Stimulated activated CD4-positive, alpha-beta T cell treated with anti-CD3 and anti-CD28 coated beads, Interleukin-4, amount 100 ng/mL, for 48 hours (primary cell): Measurements from ENCODE around the gene VAPA.

Experiments
- DNase-seq, 2 donors: peaks; one replicate each; pipeline ENCODE4 v3.0.0-alpha.2; 2020; ENCODE audit warnings: low read depth in 2 of 2

Gene VAPA

DNA sequence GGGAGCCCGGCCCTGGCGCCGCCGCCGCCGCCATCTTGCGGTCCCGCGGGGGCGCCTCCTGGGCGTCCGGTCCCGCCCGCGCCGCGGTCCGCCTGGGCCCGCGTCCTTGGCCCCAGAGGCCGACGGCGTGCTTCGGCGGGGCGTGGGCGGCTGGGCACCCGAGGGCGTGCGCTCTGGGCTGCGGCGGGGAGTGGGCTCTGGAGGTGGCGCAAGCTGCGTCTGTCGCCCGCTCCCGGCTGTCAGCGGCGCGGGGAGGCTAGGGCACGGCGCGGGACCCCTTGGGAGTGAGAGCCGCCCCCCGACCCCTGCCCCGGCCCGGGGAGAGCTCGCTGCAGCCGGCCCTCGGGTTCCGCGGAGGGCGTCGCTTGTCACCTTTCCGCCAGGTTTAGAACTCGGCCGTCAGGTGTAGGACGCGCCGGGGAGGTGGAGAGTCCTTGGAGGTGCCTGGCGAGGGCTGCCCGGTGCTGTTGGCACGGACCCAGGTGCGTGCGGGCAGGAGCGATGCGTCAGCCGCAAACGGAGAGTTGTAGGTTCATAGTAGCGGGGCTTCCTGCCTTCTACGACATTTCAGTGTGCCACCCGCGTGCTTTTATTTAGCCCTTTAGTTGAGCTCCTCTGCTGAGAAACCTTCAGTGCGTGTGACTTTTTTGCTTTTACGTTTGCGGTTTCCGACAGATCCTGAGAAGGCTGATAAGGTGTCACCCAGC lies 921 bp downstream of the VAPA start:
- peak; percentile 66 for DNase-seq

DNA sequence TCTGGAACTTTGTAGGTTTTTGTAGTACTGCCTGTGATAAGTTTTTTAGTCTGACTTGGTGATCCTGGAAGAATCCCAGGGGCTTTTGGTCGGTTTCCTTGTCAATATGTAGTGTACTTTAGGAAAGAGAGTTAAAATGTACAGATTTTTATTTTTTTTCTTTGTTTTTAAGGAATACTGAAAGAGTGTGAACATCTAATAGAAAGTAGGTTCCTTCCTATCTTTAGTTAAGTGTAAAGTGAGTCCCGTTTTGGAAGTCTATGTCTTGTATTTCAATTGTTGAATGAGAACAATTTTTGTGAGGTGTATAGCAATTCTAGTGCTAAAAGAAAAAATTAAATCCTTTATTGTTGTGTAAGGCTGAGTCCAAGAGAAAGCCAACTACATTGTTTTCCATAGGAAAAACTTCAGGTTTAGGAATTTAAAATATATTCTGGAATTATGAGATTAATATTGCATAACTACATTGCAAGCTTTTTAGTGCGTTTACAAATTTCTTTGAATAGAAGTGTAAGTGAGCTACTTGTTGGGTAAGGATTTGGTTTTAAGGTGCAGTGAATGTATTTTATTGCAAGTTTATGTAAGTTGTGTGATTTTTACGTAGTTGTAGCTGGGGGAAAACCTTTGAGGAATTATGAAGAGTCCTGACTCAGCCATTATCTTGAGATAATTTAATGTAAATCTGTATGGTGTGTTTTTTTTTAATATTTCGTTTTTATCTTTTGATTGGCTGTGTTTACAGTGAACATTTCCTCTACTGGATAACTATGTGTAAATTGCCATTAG lies 1.7 kb downstream of the VAPA start:
- no peak for DNase-seq

DNA sequence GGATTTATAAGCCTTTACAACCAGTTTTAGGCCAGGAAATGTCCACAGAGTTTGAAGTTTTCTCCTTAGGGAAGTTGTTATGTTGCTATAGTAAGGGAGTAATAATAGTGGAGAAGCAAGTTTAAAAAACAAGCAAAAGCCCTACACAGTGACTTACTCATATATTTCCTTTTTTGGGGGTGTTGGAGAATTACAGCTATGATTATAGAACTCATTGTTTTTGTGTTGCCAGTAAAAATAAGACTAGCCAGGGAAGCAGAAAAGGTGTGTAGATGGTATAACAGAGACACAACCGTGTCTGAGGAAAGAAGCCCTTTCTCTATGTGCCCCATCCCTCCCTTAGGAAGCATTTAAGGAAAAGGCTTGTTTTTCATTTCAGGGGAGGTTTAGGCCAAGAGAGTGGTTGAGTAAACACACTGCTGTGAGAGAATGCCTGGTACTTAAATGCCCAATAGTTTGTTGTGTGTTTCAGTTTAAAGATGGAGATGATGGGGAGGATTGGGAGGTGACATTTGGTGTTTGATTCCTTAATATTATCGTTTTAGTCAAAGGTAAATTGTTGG lies 2.3 kb downstream of the VAPA start:
- DNase-seq: no peak

DNA sequence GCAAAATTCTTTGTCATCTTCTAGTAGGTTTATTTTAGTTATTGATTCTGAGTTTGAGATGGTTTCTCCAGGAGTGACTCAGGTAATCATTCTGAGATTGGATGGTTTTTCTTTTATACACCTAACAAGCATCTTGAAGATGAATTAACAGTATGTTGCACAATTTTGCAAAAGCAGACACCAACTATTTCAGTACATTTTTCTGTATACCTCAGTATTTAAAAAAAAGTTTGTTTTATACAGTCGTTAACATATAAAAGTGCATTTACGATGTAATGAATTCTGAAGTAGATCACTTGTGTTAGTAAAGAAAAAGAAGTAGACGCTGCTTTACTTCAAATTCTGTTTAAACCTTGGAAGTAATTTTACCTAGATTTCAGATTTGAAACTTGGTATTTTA lies 3.0 kb downstream of the VAPA start:
- no peak for DNase-seq

DNA sequence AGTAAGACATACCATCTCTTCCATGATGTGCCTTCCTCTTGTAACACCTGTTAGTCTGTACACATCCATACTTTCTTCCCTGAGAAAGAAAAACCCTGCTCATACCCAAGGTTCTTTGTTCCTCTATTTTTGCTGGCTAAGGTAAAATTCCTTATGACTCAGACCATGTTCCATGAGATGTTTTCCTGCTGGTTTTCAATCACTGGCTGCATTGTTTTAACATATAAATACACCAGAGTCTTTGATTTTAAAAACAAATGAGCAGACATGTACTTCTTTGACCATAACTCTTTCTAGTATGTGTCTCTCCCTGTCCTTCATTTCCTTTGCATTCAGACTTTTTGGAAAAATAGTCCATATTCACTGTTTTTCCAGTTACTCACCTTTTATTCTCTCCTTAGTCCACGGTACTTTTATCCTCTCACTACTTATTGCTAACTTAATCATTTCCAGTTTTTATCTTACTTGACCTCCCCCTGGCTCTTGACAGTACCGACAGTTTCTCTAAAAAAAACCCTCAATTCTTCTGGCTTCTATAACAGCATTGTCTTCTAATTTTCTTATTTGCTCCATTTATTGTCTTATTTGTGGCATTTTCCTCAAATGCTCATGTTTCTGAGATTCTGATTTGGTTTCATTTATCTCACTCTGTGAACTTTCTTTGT lies 4.3 kb downstream of the VAPA start:
- DNase-seq: no peak

DNA sequence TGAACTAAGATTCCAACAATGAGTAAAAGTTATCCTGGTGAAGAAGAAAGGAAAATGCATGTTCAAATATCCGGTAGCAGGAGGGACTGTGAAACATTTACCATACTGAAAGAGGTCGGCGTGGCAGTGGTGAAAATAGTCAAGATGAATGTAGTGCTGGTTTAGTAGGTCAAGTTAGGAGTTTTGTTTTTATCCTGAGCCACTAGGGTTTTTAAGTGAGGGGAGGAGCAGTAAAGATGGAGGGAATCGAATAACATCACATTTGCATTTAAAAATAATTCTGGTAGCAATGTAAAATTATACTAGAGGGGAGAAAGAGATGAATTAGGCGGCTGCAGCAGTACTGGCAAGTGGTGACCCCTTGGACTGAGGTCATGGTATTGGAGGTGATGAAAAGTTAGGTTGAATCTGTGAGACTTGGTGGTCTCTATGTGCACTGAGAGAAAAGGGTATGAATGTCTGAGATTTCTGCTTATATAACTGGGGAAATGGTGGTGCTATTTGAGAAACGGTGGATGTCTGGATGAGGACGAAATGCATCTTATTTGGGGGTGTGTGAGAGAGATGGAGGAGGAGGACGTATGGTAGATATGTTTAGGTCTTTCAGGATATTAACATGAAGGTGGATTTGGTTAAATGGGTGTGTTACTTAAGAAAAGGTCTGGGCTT lies 5.9 kb downstream of the VAPA start:
- no peak for DNase-seq

DNA sequence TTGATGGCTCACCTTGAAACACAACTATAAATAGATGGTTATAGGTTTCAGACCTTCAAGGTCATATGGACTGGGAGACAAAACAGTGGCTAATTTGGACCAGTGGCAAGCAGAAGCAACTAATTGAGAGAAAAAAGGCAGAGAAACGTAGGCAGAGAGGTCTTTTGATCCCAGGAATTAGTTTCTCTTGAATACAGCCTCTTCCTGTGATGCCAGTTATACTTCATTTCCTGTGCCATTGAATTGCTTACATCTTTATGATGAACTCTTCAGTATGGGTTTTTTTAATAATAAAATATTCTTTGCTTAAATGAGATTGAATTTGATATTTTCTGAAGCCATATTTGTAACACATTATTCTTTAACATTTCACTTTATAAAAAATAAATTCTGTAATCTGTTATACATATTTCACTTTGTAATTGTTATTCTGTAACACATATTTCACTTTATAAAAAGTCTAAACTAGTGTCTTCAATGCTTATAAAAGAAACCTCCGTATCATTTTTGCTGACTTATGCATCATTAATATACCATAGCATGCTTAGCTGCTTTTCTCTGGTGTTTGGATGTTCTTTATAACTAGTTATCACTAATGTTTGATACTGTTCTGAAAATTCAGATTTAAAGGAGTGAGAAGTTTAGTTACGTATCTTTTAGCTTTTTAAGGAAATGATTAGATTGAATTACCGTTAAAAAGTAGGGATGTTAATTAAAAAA lies 8.9 kb downstream of the VAPA start:
- DNase-seq: no peak

DNA sequence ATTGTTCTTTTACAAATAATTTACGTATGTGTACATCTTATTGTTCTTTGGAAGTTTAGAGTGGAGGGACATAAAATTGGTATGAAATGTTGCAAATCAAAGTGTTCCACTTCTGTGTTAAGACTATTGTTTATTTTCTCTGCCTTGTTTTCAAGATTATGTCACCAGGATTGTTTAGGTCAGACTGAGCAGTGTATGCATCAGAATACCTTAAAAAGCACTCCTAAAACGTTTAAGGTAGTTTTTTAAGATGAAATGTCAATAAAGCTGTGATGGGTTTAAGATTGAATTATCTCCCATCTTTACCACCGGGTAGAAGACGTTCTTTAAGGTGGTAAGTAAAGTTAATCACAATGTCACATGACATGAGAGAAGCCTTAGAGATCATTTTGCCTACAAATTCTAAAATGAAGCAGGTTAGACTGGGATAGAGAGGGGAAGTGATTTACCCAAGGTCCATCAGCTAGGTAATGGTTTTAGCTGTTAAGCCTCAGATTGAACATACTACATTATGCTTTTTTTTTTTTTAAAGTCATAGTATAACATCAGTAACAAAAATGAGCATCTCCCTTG lies 10.6 kb downstream of the VAPA start:
- no peak for DNase-seq

DNA sequence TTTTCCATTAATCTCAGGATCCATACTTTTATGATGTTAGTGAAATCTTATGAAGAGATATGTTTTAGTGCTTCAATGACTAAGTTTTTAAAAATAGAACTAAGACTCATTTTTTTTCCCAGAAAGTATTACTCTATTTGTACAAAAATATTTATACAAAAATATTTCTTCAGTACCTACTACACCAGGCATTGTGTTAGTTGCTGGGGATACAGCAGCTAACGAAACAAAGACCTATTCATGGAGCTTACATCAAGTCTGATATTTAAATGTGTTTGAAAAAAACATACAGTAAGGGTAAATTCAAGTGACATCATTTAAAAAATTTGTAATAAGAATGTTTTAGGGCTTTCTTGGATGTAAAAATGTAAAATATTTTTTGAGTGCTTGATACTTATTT lies 11.6 kb downstream of the VAPA start:
- DNase-seq: no peak

DNA sequence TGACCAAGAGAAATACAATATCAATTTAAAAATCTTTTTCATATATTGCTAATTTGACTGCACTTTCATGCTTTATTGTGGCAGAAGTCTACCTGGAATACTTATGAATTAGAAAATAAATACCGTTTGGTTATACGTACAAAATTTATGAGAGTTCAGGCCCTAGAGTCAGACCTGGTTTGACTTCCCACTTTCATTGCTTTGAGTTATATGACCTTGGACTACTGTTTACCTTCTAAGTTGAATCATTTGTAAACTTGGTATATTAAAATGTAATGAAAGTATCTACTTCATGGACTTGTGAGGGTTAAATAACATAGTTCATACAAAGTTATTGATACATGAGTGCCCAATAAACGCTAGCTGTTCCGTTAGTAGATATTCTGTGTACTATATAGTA lies 12.0 kb downstream of the VAPA start:
- no peak for DNase-seq

DNA sequence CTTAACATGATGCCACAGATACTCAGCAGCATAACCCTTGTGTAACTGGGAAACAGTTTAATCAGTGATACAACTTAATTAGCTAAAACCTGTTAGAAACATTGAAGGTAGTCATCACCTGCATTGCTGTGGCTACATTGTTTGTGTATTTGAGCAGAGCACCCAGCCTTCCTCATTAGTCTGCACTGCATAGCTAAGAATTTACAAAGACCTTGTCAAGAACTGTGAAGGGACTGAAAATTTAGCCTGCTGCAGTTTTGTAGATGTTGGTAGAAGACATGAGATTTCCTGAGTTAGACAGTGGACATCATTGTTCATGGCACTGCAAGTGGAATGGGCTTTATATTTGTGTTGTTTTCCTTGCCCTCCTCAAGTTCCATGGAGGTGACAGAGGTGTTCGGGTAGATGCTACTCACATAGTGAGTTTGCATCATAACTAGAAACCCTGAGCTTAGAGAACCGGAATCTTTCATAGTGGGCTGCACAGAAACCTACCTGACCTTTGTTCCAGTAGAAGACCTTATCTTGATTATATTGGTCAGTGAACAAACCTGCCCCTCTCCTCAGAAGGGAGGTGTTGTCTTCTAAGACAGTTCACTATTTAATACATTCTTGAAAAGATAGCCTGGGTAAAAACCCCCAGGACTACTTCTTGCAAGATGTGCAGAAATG lies 12.5 kb downstream of the VAPA start:
- no peak for DNase-seq

DNA sequence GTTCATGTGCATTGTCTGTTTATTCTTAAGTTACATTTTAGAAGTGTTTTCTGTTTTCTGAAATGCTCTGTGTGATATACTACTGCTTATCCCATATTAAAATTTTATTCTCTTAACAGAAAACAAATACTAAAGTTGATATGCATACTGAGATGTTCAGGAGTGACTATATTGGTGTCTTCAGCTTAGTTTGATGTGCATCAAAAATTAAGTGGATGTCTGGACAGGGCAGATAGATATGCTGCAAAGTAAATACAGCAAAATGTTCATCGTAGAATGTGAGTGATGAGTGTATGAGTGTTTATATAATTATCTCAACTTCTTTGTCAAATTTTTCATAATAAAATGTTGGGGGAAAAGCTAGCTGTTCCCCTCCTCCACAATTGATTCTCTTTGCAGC lies 13.2 kb downstream of the VAPA start:
- no peak for DNase-seq

DNA sequence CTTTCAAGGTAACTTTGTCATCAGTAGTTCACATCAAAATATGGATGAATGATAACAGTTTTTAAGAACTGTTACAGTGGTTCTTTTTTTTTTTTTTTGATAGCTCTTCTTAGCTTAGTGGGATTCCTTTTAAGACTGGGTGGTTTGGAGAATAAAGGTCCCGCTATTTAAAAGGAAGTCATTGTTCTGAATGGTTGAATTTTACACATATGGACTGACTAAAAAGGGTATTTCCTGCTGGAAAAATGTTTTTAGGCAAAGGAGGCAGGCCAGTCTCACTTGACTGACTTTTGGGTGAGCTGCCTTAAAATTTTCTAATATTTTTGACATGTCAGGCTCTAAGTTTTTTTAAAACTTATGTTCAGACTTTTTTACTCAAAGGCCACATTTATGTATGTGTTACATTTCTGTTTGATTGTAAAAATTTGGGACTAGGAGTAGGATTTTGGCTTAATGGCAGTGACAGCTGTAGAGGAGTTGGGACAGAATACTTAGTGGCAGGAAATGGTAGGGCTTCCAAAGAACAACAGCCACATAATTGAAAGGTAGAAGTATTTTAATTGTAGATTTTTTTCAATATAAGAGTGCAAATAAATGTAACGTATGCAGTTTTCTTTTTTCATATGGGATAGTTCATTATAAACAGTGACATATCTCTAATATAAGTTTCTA lies 13.7 kb downstream of the VAPA start:
- DNase-seq: no peak

DNA sequence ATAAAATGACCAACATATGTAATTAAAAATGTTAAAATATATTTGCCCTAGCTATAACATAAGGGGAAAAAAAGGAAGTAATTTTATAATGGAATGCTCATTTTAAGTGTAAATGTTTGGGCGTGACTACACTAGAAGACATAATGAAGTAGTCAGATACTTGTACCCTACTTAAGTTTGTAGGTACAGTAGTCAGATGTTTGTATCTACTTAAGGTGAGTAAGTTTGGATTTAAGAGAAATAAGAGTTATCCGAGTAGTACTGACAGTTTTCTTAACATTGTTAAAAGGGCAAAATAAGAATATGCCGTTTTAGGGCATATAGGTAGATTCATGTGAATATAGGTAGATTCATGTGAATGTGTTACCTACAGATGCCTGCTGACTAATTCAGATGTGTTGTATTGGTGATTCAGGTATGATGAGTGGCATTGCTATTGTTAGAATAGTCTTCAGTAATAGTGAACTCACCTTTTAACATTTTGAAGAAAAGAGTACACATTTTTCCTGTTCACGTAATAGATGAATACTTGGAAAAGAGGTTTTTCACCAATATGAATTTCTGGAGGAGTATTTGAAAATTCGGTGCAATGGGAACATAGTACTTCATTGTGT lies 14.9 kb downstream of the VAPA start:
- no peak for DNase-seq

DNA sequence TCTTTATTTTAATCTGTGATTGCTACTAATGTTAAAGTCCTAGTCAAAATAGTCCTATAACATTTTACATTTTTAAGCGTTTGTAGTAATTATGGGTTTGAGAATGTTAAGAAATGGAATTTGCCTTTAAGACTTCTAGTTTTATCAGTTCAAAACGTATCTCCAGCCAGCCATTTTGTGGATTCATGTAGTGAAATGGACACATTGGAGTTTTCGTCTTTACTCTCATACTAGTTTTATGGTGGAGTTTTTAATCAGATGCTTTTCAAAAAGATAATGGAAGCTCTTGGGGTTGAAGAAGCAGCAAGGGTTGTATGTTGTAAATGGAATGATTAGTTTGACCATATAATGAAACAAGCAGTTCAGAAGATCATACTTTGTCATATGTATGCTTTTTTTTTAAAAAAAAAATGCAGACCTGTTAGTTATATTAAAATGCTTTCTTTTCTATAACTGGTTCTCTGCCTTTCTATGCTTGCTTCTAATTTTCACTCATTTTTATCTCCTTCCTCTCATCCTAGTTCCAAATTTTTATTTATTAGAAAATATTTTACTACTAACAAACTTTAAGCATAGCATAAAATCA lies 16.6 kb downstream of the VAPA start:
- DNase-seq: no peak

DNA sequence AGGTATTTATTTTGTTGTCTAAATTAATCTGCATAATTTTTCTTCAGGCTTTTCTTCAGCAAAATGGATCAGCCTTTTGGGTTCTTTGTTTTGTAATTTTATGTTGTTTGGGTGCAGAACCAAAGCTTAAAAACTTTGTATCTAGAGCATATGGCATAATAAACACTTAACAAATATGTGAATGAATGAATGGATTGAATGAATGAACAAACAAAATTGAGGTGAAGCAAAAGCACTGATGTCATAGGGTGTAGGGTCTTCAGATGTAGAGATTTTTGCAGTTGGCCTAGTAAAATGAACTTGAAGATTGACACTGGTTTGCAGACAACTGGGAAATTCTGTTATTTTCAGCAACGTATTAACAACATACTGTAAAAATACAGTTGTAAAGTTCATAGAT lies 17.3 kb downstream of the VAPA start:
- no peak for DNase-seq

DNA sequence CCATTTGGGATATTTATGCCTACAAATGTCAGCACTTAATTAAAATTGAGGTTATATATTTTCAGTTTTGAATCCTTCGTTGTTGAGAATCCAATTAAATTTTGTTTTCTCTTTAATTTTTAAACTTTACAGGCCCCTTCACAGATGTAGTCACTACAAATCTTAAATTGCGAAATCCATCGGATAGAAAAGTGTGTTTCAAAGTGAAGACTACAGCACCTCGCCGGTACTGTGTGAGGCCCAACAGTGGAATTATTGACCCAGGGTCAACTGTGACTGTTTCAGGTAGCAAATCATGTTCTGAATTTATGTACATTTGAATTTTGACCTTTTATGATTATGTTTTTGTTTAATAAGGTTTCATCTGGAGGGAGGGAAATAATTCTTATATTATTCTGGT lies 17.9 kb downstream of the VAPA start:
- no peak for DNase-seq

DNA sequence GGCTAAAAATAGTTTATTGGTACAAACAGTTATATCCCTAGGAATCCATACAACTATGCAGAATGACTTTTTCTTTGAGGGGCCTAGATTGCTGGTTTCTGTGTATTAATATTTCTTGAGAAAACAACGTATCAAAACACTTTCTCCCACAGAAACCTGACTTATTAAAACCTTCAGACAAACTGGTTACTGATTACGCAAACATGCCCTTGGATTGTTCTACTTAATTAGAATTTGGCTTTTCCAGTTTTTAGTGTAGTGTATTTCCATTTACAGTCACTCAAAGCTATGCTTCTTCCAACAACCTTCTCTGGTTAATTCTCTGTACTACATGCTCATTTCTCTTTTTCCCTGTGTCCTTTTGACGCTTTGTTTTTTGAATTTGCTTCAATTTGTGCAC lies 20.0 kb downstream of the VAPA start:
- DNase-seq: no peak

DNA sequence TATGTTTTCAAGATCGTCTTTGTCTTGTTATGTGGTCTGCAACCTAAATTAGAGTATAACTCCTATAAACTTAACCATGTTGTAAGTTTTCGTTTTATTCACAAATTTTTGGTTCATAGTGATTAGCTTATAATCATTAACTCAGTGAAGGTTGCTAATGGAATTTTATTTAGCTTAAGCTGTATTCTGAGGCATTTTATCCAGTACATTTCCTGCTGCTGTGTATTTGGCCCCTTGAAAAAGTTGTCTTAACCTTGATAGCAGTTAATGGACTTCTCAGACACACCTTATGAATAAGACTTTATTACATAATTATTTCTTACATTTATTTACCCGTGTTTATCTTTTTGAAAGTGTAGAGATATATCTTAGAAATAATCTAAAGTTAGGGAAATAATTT lies 20.5 kb downstream of the VAPA start:
- no peak for DNase-seq
